ENCODE data around the gene EHBP1L1. TPM values are rescaled to one million over a fixed set of nuclear protein-coding genes. Genes with fewer than 3 reads are reported as not detected.

EHBP1L1 gene
- total and polyA plus RNA-seq, 2 of the 13 experiments (the other 11 are each of a cell fraction or from before 2014, with no cell fraction given): 8.3 to 10.6 TPM

- peak; percentile 78 for TF ChIP-seq IKZF4 (CRISPR knock-in tag; IDR thresholded peaks at IDR 0.05; ENCODE audit: borderline replicate concordance, low read depth, not compliant biosample characterization)
- TF ChIP-seq RAD21 (CRISPR knock-in tag; IDR thresholded peaks at IDR 0.05): peak; percentile 87
- peak; percentile 70; the same call in 1 of the 2 replicates for TF ChIP-seq ZNF788 (CRISPR knock-in tag; IDR thresholded peaks at IDR 0.05; ENCODE audit: borderline replicate concordance)
- peak; percentile 87 for TF ChIP-seq DMAP1 (CRISPR knock-in tag; IDR thresholded peaks at IDR 0.05)
- TF ChIP-seq LBX2 (CRISPR knock-in tag; IDR thresholded peaks at IDR 0.05; ENCODE audit: borderline replicate concordance): no peak
- peak; percentile 70 for TF ChIP-seq STAG1 (CRISPR knock-in tag; IDR thresholded peaks at IDR 0.05)
- 0 out of 2 replicates have a peak, but pooled peaks have one; percentile 13 for TF ChIP-seq CEBPG (CRISPR knock-in tag; IDR thresholded peaks at IDR 0.05)
- no peak for TF ChIP-seq ZNF367 (CRISPR knock-in tag; IDR thresholded peaks at IDR 0.05; ENCODE audit: borderline replicate concordance)
- no peak for TF ChIP-seq ZFP37 (CRISPR knock-in tag; IDR thresholded peaks at IDR 0.05; ENCODE audit: borderline replicate concordance)
- peak; percentile 63; the same call in 1 of the 2 replicates for TF ChIP-seq DNMT1 (CRISPR knock-in tag; IDR thresholded peaks at IDR 0.05)
- no peak for TF ChIP-seq ZNF615 (CRISPR knock-in tag; IDR thresholded peaks at IDR 0.05; ENCODE audit: borderline replicate concordance)
- TF ChIP-seq MAFG (CRISPR knock-in tag; IDR thresholded peaks at IDR 0.05): no peak
- peak; percentile 98 for TF ChIP-seq SAP130 (CRISPR knock-in tag; IDR thresholded peaks at IDR 0.05; ENCODE audit: low read depth)
- peak; percentile 71 for TF ChIP-seq NFYC (CRISPR knock-in tag; IDR thresholded peaks at IDR 0.05)
- TF ChIP-seq SP4 (CRISPR knock-in tag; IDR thresholded peaks at IDR 0.05): peak; percentile 97
- TF ChIP-seq ZNF709 (CRISPR knock-in tag; IDR thresholded peaks at IDR 0.05): peak; percentile 96
- peak; percentile 92 for TF ChIP-seq SPEN (CRISPR knock-in tag; IDR thresholded peaks at IDR 0.05; ENCODE audit: low read depth)
- TF ChIP-seq CSRNP1 (CRISPR knock-in tag; IDR thresholded peaks at IDR 0.05): no peak
- TF ChIP-seq ZFX (CRISPR knock-in tag; IDR thresholded peaks at IDR 0.05; ENCODE audit: low read depth): peak; percentile 85
- peak; percentile 78 for TF ChIP-seq ZNF335 (CRISPR knock-in tag; IDR thresholded peaks at IDR 0.05)
- TF ChIP-seq TBP (CRISPR knock-in tag; IDR thresholded peaks at IDR 0.05): no peak
- peak; percentile 70 for TF ChIP-seq MXD4 (CRISPR knock-in tag; IDR thresholded peaks at IDR 0.05)
- peak; percentile 69 for TF ChIP-seq ZNF18 (CRISPR knock-in tag; IDR thresholded peaks at IDR 0.05; ENCODE audit: insufficient replicate concordance)
- TF ChIP-seq ISX (CRISPR knock-in tag; conservative IDR thresholded peaks at IDR 0.05): no peak
- TF ChIP-seq HOXA3 (CRISPR knock-in tag; IDR thresholded peaks at IDR 0.05): peak; percentile 99
- peak; percentile 70; the same call in 1 of the 2 replicates for TF ChIP-seq ZNF691 (CRISPR knock-in tag; IDR thresholded peaks at IDR 0.05; ENCODE audit: borderline replicate concordance, low read depth)
- peak; percentile 31 for TF ChIP-seq CBX1 (IDR thresholded peaks at IDR 0.05; ENCODE audit: low read depth)
Measured at GRCh38 chr11:65569973-65570918, 5.6 kb upstream of the EHBP1L1 start, which contains the start of gene ZNRD2 (continued).

Data from HepG2 (cell line).